ENCODE data around the gene COL18A1.

- TF ChIP-seq POLR2A (IDR thresholded peaks at IDR 0.05; ENCODE audit: control extremely low read depth in 1 of 2, low read depth in 2 of 2, low read length in 2 of 2) (no peak), CTCF (IDR thresholded peaks at IDR 0.05; ENCODE audit: control extremely low read depth in 1 of 3, insufficient read depth in 1 of 3, low read depth in 1 of 3, low read length in 3 of 3) (no peak), SUZ12 (IDR thresholded peaks at IDR 0.05; ENCODE audit: low read length) (no peak), USF2 (IDR thresholded peaks at IDR 0.05; ENCODE audit: low read length) (no peak), MAFK (IDR thresholded peaks at IDR 0.05; ENCODE audit: low read depth, low read length) (no peak), CBX5 (IDR thresholded peaks at IDR 0.05; ENCODE audit: low read depth, low read length) (no peak), NRF1 (IDR thresholded peaks at IDR 0.05; ENCODE audit: low read depth, low read length) (no peak), EZH2 (IDR thresholded peaks at IDR 0.05; ENCODE audit: low read depth, low read length, severe bottlenecking) (no peak), GABPA (IDR thresholded peaks at IDR 0.05; ENCODE audit: borderline replicate concordance, insufficient read depth, low read length) (no peak)
Observed at GRCh38 chr21:45448283-45448809, 43.4 kb downstream of the COL18A1 start.

Measured in H1 (cell line).